ENCODE data around the gene EIF3A.
"Not testable (repeated sequence)": the region's sequence is repeated elsewhere in the genome, so short reads cannot be mapped to it uniquely, and the experiment has no call there.

Gene EIF3A

GRCh38 chr10:119112056-119112455 is 31.4 kb upstream of the EIF3A start:
- H3K27ac ChIP-seq: peak overlapping the region; percentile 52
- no peaks in the 10 kb centered on the region for H3K27me3 ChIP-seq
- no peaks in the 10 kb centered on the region for H3K9me3 ChIP-seq
- H3K4me3 ChIP-seq (ENCODE audit: low read depth in 1 of 2, low read length in 1 of 2): no peak overlapping the region
- H3K36me3 ChIP-seq: peaks cover 78% of the 10 kb centered on the region
- H3K4me1 ChIP-seq (ENCODE audit: control insufficient read depth in 1 of 2, insufficient read depth in 1 of 2, low read depth in 1 of 2, low read length in 1 of 2): peaks cover 37 to 45% of the 10 kb centered on the region in 2 experiments
- TF ChIP-seq, protein P1, sequence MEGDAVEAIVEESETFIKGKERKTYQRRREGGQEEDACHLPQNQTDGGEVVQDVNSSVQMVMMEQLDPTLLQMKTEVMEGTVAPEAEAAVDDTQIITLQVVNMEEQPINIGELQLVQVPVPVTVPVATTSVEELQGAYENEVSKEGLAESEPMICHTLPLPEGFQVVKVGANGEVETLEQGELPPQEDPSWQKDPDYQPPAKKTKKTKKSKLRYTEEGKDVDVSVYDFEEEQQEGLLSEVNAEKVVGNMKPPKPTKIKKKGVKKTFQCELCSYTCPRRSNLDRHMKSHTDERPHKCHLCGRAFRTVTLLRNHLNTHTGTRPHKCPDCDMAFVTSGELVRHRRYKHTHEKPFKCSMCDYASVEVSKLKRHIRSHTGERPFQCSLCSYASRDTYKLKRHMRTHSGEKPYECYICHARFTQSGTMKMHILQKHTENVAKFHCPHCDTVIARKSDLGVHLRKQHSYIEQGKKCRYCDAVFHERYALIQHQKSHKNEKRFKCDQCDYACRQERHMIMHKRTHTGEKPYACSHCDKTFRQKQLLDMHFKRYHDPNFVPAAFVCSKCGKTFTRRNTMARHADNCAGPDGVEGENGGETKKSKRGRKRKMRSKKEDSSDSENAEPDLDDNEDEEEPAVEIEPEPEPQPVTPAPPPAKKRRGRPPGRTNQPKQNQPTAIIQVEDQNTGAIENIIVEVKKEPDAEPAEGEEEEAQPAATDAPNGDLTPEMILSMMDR (IDR thresholded peaks at IDR 0.05): no peak

GRCh38 chr10:119107771-119108170 is 27.2 kb upstream of the EIF3A start:
- H3K4me1 ChIP-seq (ENCODE audit: control insufficient read depth in 1 of 2, insufficient read depth in 1 of 2, low read depth in 1 of 2, low read length in 1 of 2): peaks cover 46 to 51% of the 10 kb centered on the region in 2 experiments
- peak overlapping the region; percentile 17 to 18 for H3K4me3 ChIP-seq (ENCODE audit: low read depth in 1 of 2, low read length in 1 of 2)
- not testable (repeated sequence) for H3K27me3 ChIP-seq, H3K9me3 ChIP-seq
- peaks cover 43% of the 10 kb centered on the region for H3K36me3 ChIP-seq
- H3K27ac ChIP-seq: peak overlapping the region; percentile 86

DNA sequence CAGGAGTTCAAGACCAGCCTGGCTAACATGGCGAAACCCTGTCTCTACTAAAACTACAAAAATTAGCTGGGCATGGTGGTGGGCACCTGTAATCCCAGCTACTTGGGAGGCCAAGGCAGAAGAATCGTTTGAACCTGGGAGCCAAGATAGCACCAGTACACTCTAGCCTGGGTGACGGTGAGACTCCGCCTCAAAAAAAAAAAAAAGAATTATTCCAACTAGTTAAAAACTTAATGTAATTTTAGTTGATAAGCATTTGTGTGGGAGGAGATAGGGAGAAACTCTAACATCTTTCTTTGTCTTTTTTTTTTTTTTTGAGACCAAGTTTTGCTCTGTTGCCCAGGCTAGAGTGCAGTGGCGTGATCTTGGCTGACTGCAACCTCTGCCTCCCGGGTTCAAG is 26.5 kb upstream of the EIF3A start:
- not testable (repeated sequence) for H3K9me3 ChIP-seq; H3K4me3 ChIP-seq (ENCODE audit: low read depth in 1 of 2, low read length in 1 of 2); H3K27me3 ChIP-seq
- Histone ChIP-seq H3K27ac (peak overlapping the region; percentile 86), H3K36me3 (peaks cover 38% of the 10 kb centered on the region), H3K4me1 (ENCODE audit: control insufficient read depth in 1 of 2, insufficient read depth in 1 of 2, low read depth in 1 of 2, low read length in 1 of 2) (peaks cover 46 to 51% of the 10 kb centered on the region in 2 experiments)

DNA sequence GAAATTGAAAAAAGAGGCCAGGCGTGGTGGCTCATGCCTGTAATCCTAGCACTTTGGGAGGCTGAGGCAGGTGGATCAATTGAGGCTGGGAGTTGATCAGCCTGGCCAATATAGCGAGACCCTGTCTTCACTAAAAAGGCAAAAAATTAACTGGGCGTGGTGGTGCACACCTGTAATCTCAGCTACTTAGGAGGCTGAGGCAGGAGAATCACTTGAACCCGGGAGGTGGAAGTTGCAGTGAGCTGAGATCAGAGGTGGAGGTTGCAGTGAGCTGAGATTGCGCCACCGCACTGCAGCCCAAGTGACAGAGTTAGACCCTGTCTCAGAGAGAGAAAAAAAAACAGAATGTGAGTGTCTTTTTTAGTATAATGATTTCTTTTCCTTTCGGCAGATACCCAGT is 25.3 kb upstream of the EIF3A start:
- Histone ChIP-seq H3K36me3 (peaks cover 26% of the 10 kb centered on the region), H3K27ac (peak overlapping the region; percentile 86), H3K4me3 (ENCODE audit: low read depth in 1 of 2, low read length in 1 of 2) (peak overlapping the region; percentile 79 to 92), H3K4me1 (ENCODE audit: control insufficient read depth in 1 of 2, insufficient read depth in 1 of 2, low read depth in 1 of 2, low read length in 1 of 2) (peaks cover 46 to 51% of the 10 kb centered on the region in 2 experiments)
- H3K9me3 ChIP-seq, H3K27me3 ChIP-seq: not testable (repeated sequence)

- Histone ChIP-seq H3K4me3 (ENCODE audit: low read depth in 1 of 2, low read length in 1 of 2) (peak overlapping the region; percentile 79 to 92), H3K4me1 (ENCODE audit: control insufficient read depth in 1 of 2, insufficient read depth in 1 of 2, low read depth in 1 of 2, low read length in 1 of 2) (peaks cover 52 to 57% of the 10 kb centered on the region in 2 experiments)
- TF ChIP-seq, protein P1 (IDR thresholded peaks at IDR 0.05): no peak
Observed at GRCh38 chr10:119105155-119105554, 24.5 kb upstream of the EIF3A start.

DNA sequence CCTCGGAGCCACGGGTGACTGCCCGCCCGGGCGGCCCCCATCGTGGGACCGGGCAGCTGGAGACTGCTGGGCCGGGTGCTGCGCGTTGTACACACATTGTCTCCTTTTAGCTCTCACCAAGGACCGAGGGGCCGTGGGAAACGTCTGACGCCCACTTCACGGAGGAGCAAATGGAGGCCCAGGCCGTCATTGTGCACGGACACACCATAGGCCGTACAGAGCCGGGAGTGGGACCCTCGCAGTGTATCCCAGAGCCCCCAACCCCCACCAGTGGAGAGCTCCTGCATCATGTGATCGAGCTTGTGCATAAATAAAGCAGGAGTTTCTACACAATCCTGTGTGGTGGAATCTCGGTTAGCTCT is 24.0 kb upstream of the EIF3A start:
- no peaks in the 10 kb centered on the region for H3K27me3 ChIP-seq
- H3K27ac ChIP-seq: peak overlapping the region; percentile 87
- TF ChIP-seq, protein P1 (IDR thresholded peaks at IDR 0.05): no peak
- H3K9me3 ChIP-seq: no peaks in the 10 kb centered on the region
- peaks cover 52 to 58% of the 10 kb centered on the region in 2 experiments for H3K4me1 ChIP-seq (ENCODE audit: control insufficient read depth in 1 of 2, insufficient read depth in 1 of 2, low read depth in 1 of 2, low read length in 1 of 2)
- peaks cover 13% of the 10 kb centered on the region for H3K36me3 ChIP-seq
- peak overlapping the region; percentile 79 to 92 for H3K4me3 ChIP-seq (ENCODE audit: low read depth in 1 of 2, low read length in 1 of 2)

More at GRCh38 chr10:119105155-119105554, 24.5 kb upstream of the EIF3A start:
- no peaks in the 10 kb centered on the region for H3K9me3 ChIP-seq
- no peaks in the 10 kb centered on the region for H3K27me3 ChIP-seq
- peaks cover 18% of the 10 kb centered on the region for H3K36me3 ChIP-seq
- peak overlapping the region; percentile 87 for H3K27ac ChIP-seq

- Histone ChIP-seq H3K27me3 (no peaks in the 10 kb centered on the region), H3K4me1 (ENCODE audit: control insufficient read depth in 1 of 2, insufficient read depth in 1 of 2, low read depth in 1 of 2, low read length in 1 of 2) (peaks cover 49 to 61% of the 10 kb centered on the region in 2 experiments), H3K4me3 (ENCODE audit: low read depth in 1 of 2, low read length in 1 of 2) (peak within 1 kb of the TSS; percentile 79 to 92), H3K27ac (peak within 1 kb of the TSS; percentile 87), H3K36me3 (peaks cover 11% of the 10 kb centered on the region), H3K9me3 (no peaks in the 10 kb centered on the region)
- TF ChIP-seq, protein P1 (IDR thresholded peaks at IDR 0.05): peak; percentile 60
Observed at GRCh38 chr10:119103903-119104653, 23.5 kb upstream of the EIF3A start, which contains the start of gene DENND10. DENND10 (plus strand) TSS chr10:119104113; CDS start chr10:119104143, 30 bp downstream.

Measured in neutrophil (primary cell).